C4-2B (cell line): ENCODE data around the gene HOXC10.
A peak's percentile ranks its signal among the peaks of the same experiment; 100 is the strongest.

Source experiments
- H3K27ac ChIP-seq: fragments of 450-650 bp; 2 replicates; pipeline ENCODE4 v1.5.1; 2017
- CTCF ChIP-seq: fragments of 450-650 bp; conservative IDR thresholded peaks from 2 replicates; pipeline ENCODE4 v1.5.1; 2017; ENCODE audit warnings: mild to moderate bottlenecking
- ZFX ChIP-seq: fragments of 450-650 bp; IDR thresholded peaks from 2 replicates; pipeline ENCODE4 v1.6.1; 2017

Gene HOXC10

DNA sequence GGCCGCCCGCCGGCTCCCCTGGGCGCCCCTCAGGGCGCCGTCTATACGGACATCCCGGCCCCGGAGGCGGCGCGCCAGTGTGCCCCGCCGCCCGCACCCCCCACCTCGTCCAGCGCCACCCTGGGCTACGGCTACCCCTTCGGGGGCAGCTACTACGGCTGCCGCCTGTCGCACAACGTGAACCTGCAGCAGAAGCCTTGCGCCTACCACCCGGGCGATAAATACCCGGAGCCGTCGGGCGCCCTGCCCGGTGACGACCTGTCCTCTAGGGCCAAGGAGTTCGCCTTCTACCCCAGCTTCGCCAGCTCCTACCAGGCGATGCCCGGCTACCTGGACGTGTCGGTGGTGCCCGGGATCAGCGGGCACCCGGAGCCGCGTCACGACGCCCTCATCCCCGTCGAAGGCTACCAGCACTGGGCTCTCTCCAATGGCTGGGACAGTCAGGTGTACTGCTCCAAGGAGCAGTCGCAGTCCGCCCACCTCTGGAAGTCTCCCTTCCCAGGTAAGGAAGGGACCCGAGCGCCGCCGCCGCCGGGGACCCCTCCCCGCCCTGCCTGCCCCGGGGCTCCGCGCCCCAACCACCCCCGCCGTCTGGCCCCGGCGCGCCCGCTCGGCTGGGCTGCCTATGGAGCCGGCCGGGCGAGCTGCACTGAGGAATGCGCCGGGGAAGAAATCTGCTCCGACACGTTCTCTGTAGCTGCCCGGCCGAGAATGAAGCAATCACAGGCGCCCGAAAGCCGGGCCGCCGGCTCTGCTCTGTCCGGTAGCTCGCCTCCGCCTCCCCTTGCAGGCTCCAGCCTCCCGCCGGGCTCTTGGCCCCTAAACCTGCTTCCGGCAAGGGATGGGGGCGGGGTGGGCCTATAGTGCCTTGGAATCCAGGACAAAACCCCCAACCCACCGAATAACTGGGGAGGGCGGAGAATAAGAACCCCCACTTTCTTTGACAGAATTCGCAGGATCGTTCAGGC lies 45.5 kb upstream of the HOXC10 start:
- H3K27ac ChIP-seq = peak overlapping the region; percentile 77
- no peak for TF ChIP-seq ZFX
- no peak for TF ChIP-seq CTCF

DNA sequence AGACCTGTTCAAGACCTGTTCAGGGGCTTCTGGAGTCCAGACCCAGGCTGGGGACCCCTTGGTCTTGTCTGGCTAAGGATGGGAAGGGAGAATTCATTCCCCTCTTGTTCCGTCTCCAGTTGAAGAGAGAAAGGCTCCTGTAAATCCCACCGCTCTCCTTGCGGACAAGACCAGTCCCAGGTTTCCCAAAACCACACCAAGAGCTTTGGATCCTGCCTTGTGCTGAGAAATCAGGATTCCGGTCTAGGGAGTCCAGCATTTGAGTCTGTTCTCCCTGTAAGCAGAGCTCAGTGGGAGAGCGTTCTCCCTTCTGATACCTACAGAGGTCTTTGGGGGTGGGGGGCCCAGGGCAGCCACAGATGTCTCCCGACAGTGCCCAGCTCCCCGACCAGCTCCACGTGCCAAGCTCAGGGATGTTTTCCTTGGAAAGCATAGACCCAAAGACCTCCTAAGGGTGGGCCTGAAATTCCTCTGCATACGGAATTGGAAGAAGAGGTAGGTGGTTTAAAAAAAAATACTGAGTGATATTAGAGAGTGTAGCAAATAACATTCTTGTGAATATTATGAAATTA lies 44.4 kb upstream of the HOXC10 start:
- H3K27ac ChIP-seq = peak overlapping the region; percentile 77; the same call in 1 of the 2 replicates
- TF ChIP-seq ZFX = no peak
- no peak for TF ChIP-seq CTCF

DNA sequence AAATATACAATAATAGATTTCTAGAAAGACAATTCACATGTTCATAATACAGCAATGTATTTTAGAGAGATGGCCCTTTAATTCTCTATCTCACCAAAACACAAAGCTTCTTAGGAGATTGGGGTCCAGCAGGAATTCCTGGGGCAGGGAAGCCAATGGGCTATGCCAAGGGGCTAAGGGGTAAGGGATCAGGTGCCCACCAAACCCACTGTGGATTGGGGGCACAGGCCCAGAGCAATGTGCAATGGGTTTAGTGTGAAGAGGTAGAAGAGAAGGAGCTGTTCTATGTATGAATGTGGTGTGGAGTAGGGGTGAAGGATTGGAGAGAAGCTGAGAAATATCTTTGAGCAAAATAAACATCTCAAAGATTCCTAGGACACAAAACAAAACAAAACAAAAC lies 43.8 kb upstream of the HOXC10 start:
- no peak for TF ChIP-seq CTCF
- TF ChIP-seq ZFX = no peak
- no peak overlapping the region for H3K27ac ChIP-seq

GRCh38 chr12:53941750-53942149 lies 43.2 kb upstream of the HOXC10 start:
- no peak for TF ChIP-seq CTCF
- no peak for TF ChIP-seq ZFX
- H3K27ac ChIP-seq = no peak overlapping the region

- H3K27ac ChIP-seq = no peak overlapping the region
- TF ChIP-seq ZFX = no peak
- no peak for TF ChIP-seq CTCF
Measured at GRCh38 chr12:53942467-53942997, 42.4 kb upstream of the HOXC10 start.

- no peak overlapping the region for H3K27ac ChIP-seq
- TF ChIP-seq CTCF (no peak), ZFX (no peak)
Measured at GRCh38 chr12:53944209-53944608, 40.7 kb upstream of the HOXC10 start.
